HG03521 (cell line): Measurements from ENCODE around the gene MCTP2.

ENCODE experiments used
- ATAC-seq: cut with Tn5 transposase; IDR thresholded peaks from one replicate; pipeline ENCODE4 v1.9.1; 2021; ENCODE audit warnings: mild to moderate bottlenecking, moderate library complexity; ENCODE audit not compliant: unreplicated experiment

Gene MCTP2

GRCh38 chr15:94387849-94388441 lies 156.6 kb downstream of the MCTP2 start:
- no peak for ATAC-seq

- ATAC-seq: no peak
These were observed 164.3 kb downstream of the MCTP2 start for GRCh38 chr15:94395640-94396039.

- no peak for ATAC-seq
These were observed 166.0 kb downstream of the MCTP2 start for GRCh38 chr15:94397337-94397736.

GRCh38 chr15:94398001-94398400 lies 166.6 kb downstream of the MCTP2 start:
- no peak for ATAC-seq

- no peak for ATAC-seq
These were observed 169.4 kb downstream of the MCTP2 start for GRCh38 chr15:94400526-94401298.

- ATAC-seq: no peak
These were observed 172.0 kb downstream of the MCTP2 start for GRCh38 chr15:94403331-94403730.

GRCh38 chr15:94404733-94405283 lies 173.4 kb downstream of the MCTP2 start:
- no peak for ATAC-seq

GRCh38 chr15:94411285-94411684 lies 179.9 kb downstream of the MCTP2 start:
- ATAC-seq: no peak

- no peak for ATAC-seq
These were observed 180.5 kb downstream of the MCTP2 start for GRCh38 chr15:94411846-94412245.

- peak; percentile 53 for ATAC-seq
These were observed 181.8 kb downstream of the MCTP2 start for GRCh38 chr15:94412979-94413746.

- ATAC-seq: no peak
These were observed 183.6 kb downstream of the MCTP2 start for GRCh38 chr15:94414916-94415315.

GRCh38 chr15:94416267-94416666 lies 184.9 kb downstream of the MCTP2 start:
- ATAC-seq: no peak

- no peak for ATAC-seq
These were observed 185.5 kb downstream of the MCTP2 start for GRCh38 chr15:94416820-94417219.

- ATAC-seq: no peak
These were observed 186.3 kb downstream of the MCTP2 start for GRCh38 chr15:94417501-94418293.

- no peak for ATAC-seq
These were observed 190.3 kb downstream of the MCTP2 start for GRCh38 chr15:94421706-94422105.

- no peak for ATAC-seq
These were observed 200.9 kb downstream of the MCTP2 start for GRCh38 chr15:94432279-94432678.

- ATAC-seq: no peak
These were observed 207.8 kb downstream of the MCTP2 start for GRCh38 chr15:94439158-94439557.

- no peak for ATAC-seq
These were observed 210.4 kb downstream of the MCTP2 start for GRCh38 chr15:94441760-94442159.

- ATAC-seq: no peak
These were observed 211.1 kb downstream of the MCTP2 start for GRCh38 chr15:94442480-94442879.

GRCh38 chr15:94443186-94443585 lies 211.8 kb downstream of the MCTP2 start:
- no peak for ATAC-seq
